HG02759 (cell line): Measurements from ENCODE around the gene PBRM1.
A peak's percentile ranks its signal among the peaks of the same experiment; 100 is the strongest.
"Not testable (repeated sequence)": the region's sequence is repeated elsewhere in the genome, so short reads cannot be mapped to it uniquely, and the experiment has no call there.

ENCODE experiments used
- ATAC-seq: cut with Tn5 transposase; IDR thresholded peaks from one replicate; pipeline ENCODE4 v1.9.1; 2021; ENCODE audit warnings: mild to moderate bottlenecking, moderate library complexity; ENCODE audit not compliant: unreplicated experiment

The PBRM1 gene

GRCh38 chr3:52704611-52705437 is 19.1 kb upstream of the PBRM1 start:
- peak; percentile 2 for ATAC-seq

DNA sequence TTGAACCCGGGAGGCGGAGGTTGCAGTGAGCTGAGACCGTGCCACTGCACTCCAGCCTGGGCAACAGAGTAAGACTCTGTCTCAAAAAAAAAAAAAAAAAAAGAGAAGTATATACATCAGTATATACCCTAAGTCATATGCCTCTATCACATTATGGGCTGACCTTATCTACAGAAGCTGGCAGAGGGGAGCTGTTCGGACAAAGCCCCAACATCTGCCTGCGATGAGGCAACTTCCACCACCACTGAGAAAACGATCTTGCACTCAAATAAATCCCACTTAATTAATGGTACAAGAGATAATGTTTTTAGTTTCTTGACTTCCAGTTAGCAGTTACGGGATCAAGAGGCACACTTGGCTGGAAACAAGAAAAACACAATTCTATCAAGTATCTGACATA is 17.6 kb upstream of the PBRM1 start:
- no peak for ATAC-seq

DNA sequence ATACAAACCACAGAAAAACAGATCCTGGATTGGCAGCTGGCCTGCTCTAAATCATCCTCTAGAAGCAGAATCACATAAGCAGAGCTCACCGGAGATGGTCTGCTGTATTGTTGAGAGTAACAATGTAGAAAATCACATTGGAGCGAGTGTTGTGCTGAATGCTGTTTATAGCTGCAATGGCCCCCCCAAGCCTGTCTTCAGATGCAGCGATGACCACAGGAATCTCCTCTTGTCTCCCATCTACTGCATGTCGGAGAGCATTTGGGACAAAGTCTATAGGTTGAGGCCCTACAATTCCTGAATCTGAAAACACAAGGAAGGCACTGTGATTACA is 11.9 kb upstream of the PBRM1 start:
- no peak for ATAC-seq

DNA sequence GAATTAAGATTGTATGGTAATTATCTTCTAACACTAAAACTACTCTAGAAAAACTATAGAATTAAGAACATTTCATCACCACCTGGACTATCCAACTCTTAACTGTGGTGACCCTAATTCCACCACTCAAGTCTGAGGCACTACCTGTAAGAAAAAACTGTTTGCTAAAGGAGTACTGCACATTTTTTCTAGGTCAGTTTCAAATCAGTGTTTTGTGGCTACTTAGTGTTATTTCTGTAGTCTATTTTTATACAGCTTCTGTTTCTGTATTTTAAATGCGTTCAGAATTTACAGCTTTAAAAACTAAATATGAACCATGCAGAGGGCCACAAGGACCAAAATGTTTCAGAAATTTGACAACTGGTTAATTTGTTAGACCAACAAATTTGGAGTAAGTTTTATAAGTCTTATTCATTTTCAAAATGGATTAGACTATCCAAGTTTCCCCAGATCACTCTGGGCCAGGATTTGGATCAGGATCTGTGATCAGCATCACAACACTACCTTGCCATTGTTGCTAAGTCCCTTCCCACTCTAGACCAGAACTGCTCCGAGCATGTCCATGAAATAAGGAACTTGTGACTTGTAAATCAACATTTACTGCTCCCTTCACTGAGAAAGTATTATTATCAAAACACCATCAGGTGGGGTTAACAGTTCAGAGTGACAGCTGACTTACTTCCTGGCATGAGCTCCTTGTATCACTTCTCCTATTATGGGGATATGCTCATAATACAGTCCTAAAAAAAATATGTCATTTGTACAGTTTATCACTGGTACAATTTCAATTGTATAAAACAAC is 11.3 kb upstream of the PBRM1 start:
- ATAC-seq: no peak

DNA sequence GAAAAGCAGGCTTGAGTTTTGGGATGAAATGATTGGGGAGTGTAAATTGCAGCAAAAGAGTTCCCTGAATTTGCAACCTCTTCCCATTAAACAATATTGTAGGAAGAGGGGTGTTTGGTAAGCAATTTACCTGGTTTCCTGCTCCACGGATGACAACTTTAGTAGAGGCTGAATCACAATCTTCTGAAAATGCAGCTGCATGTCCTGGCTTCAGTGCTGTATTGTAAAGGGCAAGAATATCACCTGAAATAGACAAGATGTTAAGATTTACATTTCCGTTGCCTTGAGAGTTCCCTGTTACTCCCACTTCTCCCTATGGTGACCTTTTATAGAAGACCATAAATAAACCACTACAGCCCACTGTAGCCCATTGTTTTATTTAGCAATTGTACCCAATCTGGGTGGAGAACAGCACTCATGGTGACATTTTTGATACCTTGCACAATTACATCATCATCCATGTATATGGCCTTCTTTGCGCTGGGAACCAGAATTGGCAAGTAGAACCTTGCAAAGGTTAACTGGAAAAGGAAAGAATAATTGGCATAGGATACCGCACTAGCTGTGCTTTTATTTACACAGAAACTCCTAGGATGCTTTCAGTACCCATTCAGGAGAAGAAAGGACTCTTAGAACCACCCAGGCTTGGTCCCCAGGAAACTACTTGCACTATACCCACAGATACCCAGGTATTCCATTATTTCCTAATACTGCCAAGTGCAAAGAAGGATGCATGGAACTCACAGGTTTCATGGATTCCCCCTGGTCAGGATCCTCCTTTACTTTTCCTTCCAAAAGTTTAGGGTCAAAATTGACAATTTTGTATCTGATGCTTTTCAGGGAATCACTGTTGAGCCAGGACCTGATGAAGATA is 10.3 kb upstream of the PBRM1 start:
- no peak for ATAC-seq

- ATAC-seq: no peak
These were observed 8.9 kb upstream of the PBRM1 start for GRCh38 chr3:52694528-52695189.

DNA sequence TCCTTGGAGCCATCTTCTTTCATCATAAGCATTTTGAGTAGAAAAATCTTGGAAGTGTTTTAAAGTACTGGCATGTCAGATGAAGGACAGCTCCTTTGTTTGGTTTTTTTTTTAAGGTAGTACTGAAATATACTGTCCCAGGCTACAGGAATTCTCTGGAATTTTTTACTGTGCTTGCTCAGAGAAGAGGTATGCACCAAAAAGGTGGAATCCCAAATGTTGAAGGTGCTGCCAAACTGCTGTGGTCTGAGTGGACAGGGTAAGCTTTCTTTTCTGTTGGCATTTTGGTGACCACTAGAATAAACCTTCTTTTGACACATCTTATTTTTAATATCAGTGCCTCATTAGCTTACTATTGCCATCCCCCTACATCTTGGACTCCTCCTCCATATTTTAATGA is 7.4 kb upstream of the PBRM1 start:
- ATAC-seq: no peak

DNA sequence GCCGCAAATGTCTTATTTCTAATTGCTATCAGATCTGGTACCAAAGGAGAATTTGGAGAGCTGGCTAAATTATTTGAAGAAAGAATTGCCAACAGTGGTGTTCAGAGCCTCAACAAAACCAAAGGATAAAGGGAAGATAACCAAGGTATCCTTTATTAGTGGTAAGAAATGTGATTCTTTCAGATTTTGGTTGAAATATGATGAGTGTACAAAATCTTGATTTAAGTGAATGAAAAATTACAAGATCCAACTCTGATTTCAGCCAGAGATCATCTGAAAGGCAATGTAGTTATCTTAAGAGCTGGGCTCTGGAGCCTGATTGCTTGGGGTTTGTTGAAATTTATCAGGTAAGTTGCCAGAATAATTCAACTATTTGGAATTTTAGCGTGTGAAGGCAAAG is 4.8 kb upstream of the PBRM1 start:
- ATAC-seq: no peak

- no peak for ATAC-seq
These were observed 3.4 kb upstream of the PBRM1 start for GRCh38 chr3:52689151-52689550.

- no peak for ATAC-seq
These were observed 2.6 kb upstream of the PBRM1 start for GRCh38 chr3:52688266-52688665.

DNA sequence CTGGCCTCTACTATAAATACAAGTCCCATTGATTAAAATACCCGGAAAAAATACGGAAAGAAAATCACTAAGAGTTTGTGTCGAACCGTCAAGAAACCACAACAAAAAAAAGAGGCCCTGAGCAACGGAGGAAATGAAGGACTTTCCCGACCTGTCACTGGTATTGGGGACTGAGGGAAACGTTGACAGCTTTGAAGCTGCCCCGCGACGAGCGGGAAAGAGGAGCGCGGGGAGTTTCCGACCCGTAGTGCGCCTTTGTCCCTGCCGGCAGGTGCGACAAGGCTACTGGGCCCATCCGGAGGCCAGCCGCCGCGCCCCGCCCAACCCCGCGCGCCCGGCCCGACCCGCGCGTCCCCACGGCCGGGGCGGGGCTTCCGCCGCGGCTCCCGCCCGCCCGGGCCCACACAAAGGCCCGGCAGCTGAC is 416 bp downstream of the PBRM1 start:
- peak; percentile 81 for ATAC-seq

- no peak for ATAC-seq
These were observed 1.5 kb downstream of the PBRM1 start for GRCh38 chr3:52684184-52684583.

DNA sequence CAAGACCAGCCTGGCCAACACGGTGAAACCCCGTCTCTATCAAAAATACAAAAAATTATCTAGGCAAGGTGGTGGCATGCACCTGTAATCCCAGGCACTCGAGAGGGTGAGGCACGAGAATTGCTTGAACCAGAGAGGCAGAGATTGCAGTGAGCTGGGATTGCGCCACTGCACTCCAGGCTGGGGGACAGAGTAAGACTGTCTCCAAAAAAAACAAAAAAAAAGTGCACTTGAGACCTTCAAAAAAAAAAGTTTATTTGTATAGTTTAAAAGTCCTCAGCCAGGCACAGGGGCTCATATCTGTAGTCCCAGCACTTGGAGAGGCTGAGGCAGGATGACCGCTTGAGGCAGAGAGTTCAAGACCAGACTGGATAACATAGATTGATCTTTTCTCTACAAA is 2.1 kb downstream of the PBRM1 start:
- ATAC-seq: no peak

GRCh38 chr3:52682016-52682415 is 3.7 kb downstream of the PBRM1 start:
- ATAC-seq: no peak

DNA sequence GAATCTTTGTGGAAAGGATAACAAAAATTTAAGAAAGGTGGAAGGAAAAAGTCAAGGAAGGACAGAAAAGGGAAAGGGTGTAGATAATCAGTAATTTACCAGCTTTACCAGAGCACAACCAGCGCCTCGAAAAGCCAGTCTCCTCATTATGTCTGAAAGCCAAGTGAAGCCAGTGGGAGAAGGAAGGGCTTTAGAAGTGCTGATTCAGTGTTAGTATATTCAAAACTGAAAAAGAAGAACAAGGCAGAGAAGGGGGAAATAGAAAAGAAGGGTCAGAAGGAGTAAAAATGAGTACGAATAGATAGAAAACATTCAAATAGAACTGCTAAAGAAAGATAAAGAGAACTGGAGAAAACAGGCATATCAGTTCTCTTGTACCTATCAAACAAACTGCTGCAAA is 4.1 kb downstream of the PBRM1 start:
- no peak for ATAC-seq

- no peak for ATAC-seq
These were observed 5.9 kb downstream of the PBRM1 start for GRCh38 chr3:52679811-52680210.

GRCh38 chr3:52679199-52679538 is 6.5 kb downstream of the PBRM1 start:
- ATAC-seq: no peak

- ATAC-seq: no peak
These were observed 7.2 kb downstream of the PBRM1 start for GRCh38 chr3:52678265-52679198.

GRCh38 chr3:52676201-52676600 is 9.5 kb downstream of the PBRM1 start:
- ATAC-seq: not testable (repeated sequence)

- ATAC-seq: no peak
These were observed 14.0 kb downstream of the PBRM1 start for GRCh38 chr3:52671676-52672075.
